HepG2 (cell line): ENCODE measurements around the gene RBBP8NL. TPM values are rescaled to one million over a fixed set of nuclear protein-coding genes. Genes with fewer than 3 reads are reported as not detected.

Source experiments
- ARNTL ChIP-seq: sonication (generic); formaldehyde crosslinking; IDR thresholded peaks from 2 replicates; pipeline ENCODE4 v1.4.0; 2020; ENCODE audit warnings: mild to moderate bottlenecking, missing genetic modification reagents
- BCL6 ChIP-seq: IDR thresholded peaks from 2 replicates; pipeline ENCODE4 v1.6.1; 2016; ENCODE audit warnings: missing genetic modification reagents, missing compliant biosample characterization
- CBFB ChIP-seq: sonication (generic); formaldehyde crosslinking; IDR thresholded peaks from 2 replicates; pipeline ENCODE4 v1.4.0; 2020; ENCODE audit warnings: missing genetic modification reagents
- FOXJ3 ChIP-seq: sonication (generic); formaldehyde crosslinking; IDR thresholded peaks from 2 replicates; pipeline ENCODE4 v1.4.0; 2020; ENCODE audit warnings: missing genetic modification reagents, mild to moderate bottlenecking, borderline replicate concordance
- GABPA ChIP-seq, 2 experiments: IDR thresholded peaks; 2 replicates each; pipeline ENCODE4 v1.6.1; 2011 to 2016; ENCODE audit warnings: low read depth in 2 of 2, low read length in 1 of 2, missing biosample characterization in 1 of 2, missing genetic modification characterization in 1 of 2
- IRX3 ChIP-seq: sonication (generic); formaldehyde crosslinking; IDR thresholded peaks from 2 replicates; pipeline ENCODE4 v1.8.1; 2023; ENCODE audit warnings: mild to moderate bottlenecking, low read depth, missing genetic modification reagents, borderline replicate concordance
- KIAA2018 ChIP-seq: sonication (generic); formaldehyde crosslinking; IDR thresholded peaks from 2 replicates; pipeline ENCODE4 v1.5.0; 2020; ENCODE audit warnings: mild to moderate bottlenecking, missing genetic modification reagents, borderline replicate concordance
- KLF11 ChIP-seq: IDR thresholded peaks from 2 replicates; pipeline ENCODE4 v1.6.1; 2016; ENCODE audit warnings: missing compliant biosample characterization
- KMT2B ChIP-seq: IDR thresholded peaks from 2 replicates; pipeline ENCODE4 v1.6.1; 2016; ENCODE audit warnings: missing genetic modification reagents, missing compliant biosample characterization
- POLR2A ChIP-seq, 2 experiments: IDR thresholded peaks; 2 replicates each; pipeline ENCODE4 v1.6.1; 2011; ENCODE audit warnings: low read depth in 2 of 2, low read length in 2 of 2, mild to moderate bottlenecking in 1 of 2, moderate library complexity in 1 of 2; ENCODE audit not compliant: insufficient read depth in 1 of 2
- RAD21 ChIP-seq: fragments of 450-650 bp; formaldehyde crosslinking; IDR thresholded peaks from 2 replicates; pipeline ENCODE4 v1.5.0; 2020; ENCODE audit warnings: mild to moderate bottlenecking
- SAFB2 ChIP-seq: sonication (generic); formaldehyde crosslinking; IDR thresholded peaks from 2 replicates; pipeline ENCODE4 v1.5.1; 2020; ENCODE audit warnings: missing genetic modification reagents, low read depth, mild to moderate bottlenecking, borderline replicate concordance
- SIN3B ChIP-seq: fragments of 150-350 bp; IDR thresholded peaks from 2 replicates; pipeline ENCODE4 v1.6.1; 2014; ENCODE audit warnings: low read length
- SOX13 ChIP-seq, 3 experiments: fragments of 450-650 bp in 1 of 3; sonication (generic) in 1 of 3; formaldehyde crosslinking in 1 of 3; IDR thresholded peaks in 2 of 3; conservative IDR thresholded peaks in 1 of 3; 2 replicates each; pipeline versions ENCODE4 v1.5.0 to v1.6.1; 2016 to 2020; ENCODE audit warnings: antibody characterized with exemption in 1 of 3, mild to moderate bottlenecking in 1 of 3, missing compliant biosample characterization in 1 of 3, missing genetic modification reagents in 1 of 3, moderate library complexity in 1 of 3
- THAP11 ChIP-seq: IDR thresholded peaks from 2 replicates; pipeline ENCODE4 v1.6.1; 2016; ENCODE audit warnings: missing biosample characterization, missing genetic modification reagents
- WIZ ChIP-seq: sonication (generic); formaldehyde crosslinking; IDR thresholded peaks from 2 replicates; pipeline ENCODE4 v1.5.1; 2020; ENCODE audit warnings: mild to moderate bottlenecking, missing genetic modification reagents
- ZMYM2 ChIP-seq: sonication (generic); formaldehyde crosslinking; IDR thresholded peaks from 2 replicates; pipeline ENCODE4 v1.8.0; 2022; ENCODE audit warnings: mild to moderate bottlenecking, missing genetic modification reagents
- ZNF382 ChIP-seq: sonication (generic); formaldehyde crosslinking; IDR thresholded peaks from 2 replicates; pipeline ENCODE4 v1.5.0; 2020; ENCODE audit warnings: missing genetic modification reagents, mild to moderate bottlenecking, borderline replicate concordance
- ZNF616 ChIP-seq: sonication (generic); formaldehyde crosslinking; IDR thresholded peaks from 2 replicates; pipeline ENCODE4 v1.5.0; 2020; ENCODE audit warnings: low read depth, mild to moderate bottlenecking, missing genetic modification reagents
- ZNF713 ChIP-seq: sonication (generic); formaldehyde crosslinking; IDR thresholded peaks from 2 replicates; pipeline ENCODE4 v1.4.0; 2020; ENCODE audit warnings: mild to moderate bottlenecking, missing genetic modification reagents
- polyA plus RNA-seq, 8 experiments: library from polyadenylated mRNA; depleted of rRNA in 3 of 8; stranded (reverse) in 7 of 8; unstranded in 1 of 8; fragments of >200 nt; fragmentation: Illumina TruSeq in 4 of 8; extraction: Trizol in 4 of 8; gene quantifications; 2 replicates each; pipeline versions ENCODE4 v1.2.1 to v1.2.3, GENCODE V29; 2011 to 2016; ENCODE audit warnings: low read depth in 4 of 8, missing spikeins in 1 of 8, mixed read lengths in 1 of 8; ENCODE audit not compliant: insufficient read depth in 1 of 8
- total RNA-seq, 5 experiments: library from RNA; depleted of rRNA; stranded (reverse); fragments of >200 nt; fragmentation: Illumina TruSeq; extraction: Trizol; gene quantifications; 2 replicates each; pipeline ENCODE4 v1.2.3, GENCODE V29; 2016; ENCODE audit warnings: low read depth in 1 of 5

The RBBP8NL gene
- total and polyA plus RNA-seq, 2 of the 13 experiments (the other 11 are each of a cell fraction or from before 2014, with no cell fraction given) = 0.69 to 0.86 TPM

GRCh38 chr20:62368976-62369814, 58.1 kb downstream of the RBBP8NL start (continued):
- TF ChIP-seq THAP11 = no peak; the same call in 1 of the 2 replicates
- no peak; the same call in 1 of the 2 replicates for TF ChIP-seq CBFB
- TF ChIP-seq ARNTL (CRISPR knock-in tag) = peak; percentile 51; the same call in 1 of the 2 replicates
- TF ChIP-seq IRX3 = no peak
- peak; percentile 42; the same call in 1 of the 2 replicates for TF ChIP-seq BCL6 (CRISPR knock-in tag)
- TF ChIP-seq KLF11 (CRISPR knock-in tag) = 0 out of 2 replicates have a peak, but pooled peaks have one; percentile 25
- no peak for TF ChIP-seq WIZ (CRISPR knock-in tag)
- 0 out of 4 replicates have a peak, but pooled peaks of 1 of the 2 experiments have one; percentile 6 for TF ChIP-seq POLR2A (IDR thresholded peaks at IDR 0.05; ENCODE audit: insufficient read depth in 1 of 2, low read depth in 2 of 2, low read length in 2 of 2)
- TF ChIP-seq ZMYM2 = no peak
- no peak; the same call in 1 of the 2 replicates for TF ChIP-seq ZNF616 (CRISPR knock-in tag)
- TF ChIP-seq KIAA2018 (CRISPR knock-in tag) = no peak
- no peak for TF ChIP-seq GABPA (IDR thresholded peaks at IDR 0.05; ENCODE audit: low read depth, low read length)
- TF ChIP-seq GABPA (CRISPR knock-in tag; IDR thresholded peaks at IDR 0.05; ENCODE audit: low read depth) = no peak
- peak; percentile 5; the same call in 1 of the 2 replicates for TF ChIP-seq RAD21 (CRISPR knock-in tag)
- no peak for TF ChIP-seq ZNF382 (CRISPR knock-in tag)
- no peak; the same call in 1 of the 2 replicates for TF ChIP-seq ZNF713
- no peak; the same call in 1 of the 2 replicates for TF ChIP-seq KMT2B (CRISPR knock-in tag)
- no peak for TF ChIP-seq SAFB2 (CRISPR knock-in tag)
- no peak for TF ChIP-seq FOXJ3 (CRISPR knock-in tag)
- no peak for TF ChIP-seq SIN3B
- no peak for TF ChIP-seq SOX13 (IDR thresholded peaks at IDR 0.05)
- peak in 1 of 2 experiments; percentile 32; a peak in 1 of 4 replicates for TF ChIP-seq SOX13 (CRISPR knock-in tag; conservative IDR thresholded peaks at IDR 0.05 in 1 of 2, IDR thresholded peaks at IDR 0.05 in 1 of 2)
